ENCODE results near the gene NECAB2. TPM values are rescaled to one million over a fixed set of nuclear protein-coding genes. Genes with fewer than 3 reads are reported as not detected.

Gene NECAB2
- total RNA-seq, 4 donors from 2014 or later = not detected

DNA sequence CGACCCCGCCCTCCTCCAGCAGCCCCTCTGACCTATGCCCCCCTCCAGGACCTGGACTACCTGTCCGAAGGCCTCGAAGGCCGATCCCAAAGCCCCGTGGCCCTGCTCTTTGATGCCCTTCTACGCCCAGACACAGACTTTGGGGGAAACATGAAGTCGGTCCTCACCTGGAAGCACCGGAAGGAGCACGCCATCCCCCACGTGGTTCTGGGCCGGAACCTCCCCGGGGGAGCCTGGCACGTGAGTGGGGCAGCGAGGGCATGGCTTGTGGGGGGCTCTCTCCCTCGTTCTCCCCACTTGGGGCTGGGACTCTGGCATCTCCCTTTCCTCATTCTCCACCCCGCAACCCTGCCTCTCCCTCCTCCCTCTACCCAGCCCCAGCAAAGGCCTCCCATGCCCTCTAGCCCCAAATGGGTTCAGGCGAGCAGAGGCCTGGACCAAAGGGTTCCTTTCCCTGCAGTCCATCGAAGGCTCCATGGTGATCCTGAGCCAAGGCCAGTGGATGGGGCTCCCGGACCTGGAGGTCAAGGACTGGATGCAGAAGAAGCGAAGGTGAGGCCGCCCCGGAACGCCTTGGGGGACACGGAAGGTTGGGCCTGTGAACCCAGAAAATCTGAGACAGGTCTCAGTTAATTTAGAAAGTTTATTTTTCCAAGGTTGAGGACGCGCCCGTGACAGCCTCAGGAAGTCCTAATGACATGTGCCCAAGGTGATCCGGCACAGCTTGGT is 7.4 kb upstream of the NECAB2 start:
- 91% methylated on average over 23 of the region's 29 CpGs for WGBS
- Histone ChIP-seq H3K36me3 (peaks cover 68% of the 10 kb centered on the region), H3K27me3 (no peaks in the 10 kb centered on the region), H3K4me3 (no peak overlapping the region), H3K9me3 (no peaks in the 10 kb centered on the region), H3K27ac (no peak overlapping the region), H3K4me1 (no peaks in the 10 kb centered on the region)
- TF ChIP-seq, protein P1, sequence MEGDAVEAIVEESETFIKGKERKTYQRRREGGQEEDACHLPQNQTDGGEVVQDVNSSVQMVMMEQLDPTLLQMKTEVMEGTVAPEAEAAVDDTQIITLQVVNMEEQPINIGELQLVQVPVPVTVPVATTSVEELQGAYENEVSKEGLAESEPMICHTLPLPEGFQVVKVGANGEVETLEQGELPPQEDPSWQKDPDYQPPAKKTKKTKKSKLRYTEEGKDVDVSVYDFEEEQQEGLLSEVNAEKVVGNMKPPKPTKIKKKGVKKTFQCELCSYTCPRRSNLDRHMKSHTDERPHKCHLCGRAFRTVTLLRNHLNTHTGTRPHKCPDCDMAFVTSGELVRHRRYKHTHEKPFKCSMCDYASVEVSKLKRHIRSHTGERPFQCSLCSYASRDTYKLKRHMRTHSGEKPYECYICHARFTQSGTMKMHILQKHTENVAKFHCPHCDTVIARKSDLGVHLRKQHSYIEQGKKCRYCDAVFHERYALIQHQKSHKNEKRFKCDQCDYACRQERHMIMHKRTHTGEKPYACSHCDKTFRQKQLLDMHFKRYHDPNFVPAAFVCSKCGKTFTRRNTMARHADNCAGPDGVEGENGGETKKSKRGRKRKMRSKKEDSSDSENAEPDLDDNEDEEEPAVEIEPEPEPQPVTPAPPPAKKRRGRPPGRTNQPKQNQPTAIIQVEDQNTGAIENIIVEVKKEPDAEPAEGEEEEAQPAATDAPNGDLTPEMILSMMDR (IDR thresholded peaks at IDR 0.05) = no peak
- TF ChIP-seq POLR2A (IDR thresholded peaks at IDR 0.05) = no peak
- no peak for TF ChIP-seq EP300 (IDR thresholded peaks at IDR 0.05)
- no peak for TF ChIP-seq POLR2AphosphoS5 (IDR thresholded peaks at IDR 0.05)
- no peak for DNase-seq (ENCODE audit: low spot score in 2 of 2)

DNA sequence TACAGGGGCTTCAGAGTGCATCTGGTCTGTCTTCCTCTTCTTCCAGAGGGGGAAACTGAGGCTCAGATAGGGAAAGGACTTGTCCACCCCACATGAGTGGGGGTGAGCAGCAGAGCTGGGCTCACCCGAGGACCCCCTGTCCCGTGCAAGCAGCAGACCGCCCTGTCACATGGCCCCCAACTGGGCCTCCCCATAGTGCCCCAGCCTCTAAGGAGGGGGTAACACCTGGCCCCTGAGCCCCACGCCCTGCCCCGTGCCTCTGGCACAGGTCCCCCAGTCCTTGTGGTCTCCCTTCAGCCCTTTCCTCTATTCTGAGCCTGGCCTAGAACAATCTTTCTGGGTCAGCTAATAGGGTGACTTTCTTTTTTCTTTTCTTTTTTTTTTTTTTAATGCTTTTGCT is 6.5 kb upstream of the NECAB2 start:
- peaks cover 70% of the 10 kb centered on the region for H3K36me3 ChIP-seq
- no peak overlapping the region for H3K4me3 ChIP-seq
- H3K27me3 ChIP-seq = no peaks in the 10 kb centered on the region
- WGBS = 86% methylated on average over 4 of the region's 5 CpGs
- DNase-seq (ENCODE audit: low spot score in 2 of 2) = no peak
- no peaks in the 10 kb centered on the region for H3K9me3 ChIP-seq
- TF ChIP-seq EP300 (IDR thresholded peaks at IDR 0.05) = no peak
- TF ChIP-seq POLR2A (IDR thresholded peaks at IDR 0.05) = no peak
- no peak for TF ChIP-seq POLR2AphosphoS5 (IDR thresholded peaks at IDR 0.05)
- TF ChIP-seq, protein P1 (IDR thresholded peaks at IDR 0.05) = no peak
- no peak overlapping the region for H3K27ac ChIP-seq
- H3K4me1 ChIP-seq = no peaks in the 10 kb centered on the region

DNA sequence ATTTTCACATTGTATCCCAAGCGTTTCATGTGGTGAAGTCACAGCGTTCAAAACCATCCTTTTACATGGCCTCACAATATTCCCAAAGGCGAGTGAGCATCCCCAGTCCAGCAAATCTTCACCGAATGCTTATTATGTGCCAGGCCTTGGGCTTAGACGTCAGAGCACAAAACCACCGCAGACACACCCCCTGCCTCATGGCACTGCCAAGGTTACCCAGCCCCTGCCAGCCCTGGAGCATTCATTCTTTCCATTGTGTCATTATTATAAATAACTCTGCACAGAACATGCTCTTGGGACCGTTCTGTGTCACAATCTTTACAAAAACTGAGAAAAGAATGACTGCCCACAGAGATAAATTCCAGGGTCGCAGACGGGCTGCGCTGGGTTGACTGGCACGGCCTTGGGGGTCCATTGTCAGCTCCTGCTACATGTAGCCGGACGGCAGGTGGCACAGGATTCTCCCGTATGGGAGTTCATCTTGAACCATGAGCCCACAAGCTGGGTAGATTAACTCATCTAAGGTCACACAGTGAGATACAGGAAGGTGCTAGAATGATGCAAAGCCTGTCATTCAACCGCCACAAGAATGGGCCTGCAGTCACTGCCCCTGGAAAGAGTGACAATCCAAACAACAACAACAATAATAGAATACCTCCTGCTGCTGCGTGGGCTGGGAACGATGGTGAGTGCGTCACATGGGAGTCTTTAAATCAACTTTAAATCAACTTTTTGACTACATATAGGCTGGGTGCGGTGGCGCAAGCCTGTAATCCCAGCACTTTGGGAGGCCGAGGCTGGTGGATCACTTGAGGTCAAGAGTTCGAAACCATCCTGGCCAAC is 4.5 kb upstream of the NECAB2 start:
- peaks cover 67% of the 10 kb centered on the region for H3K36me3 ChIP-seq
- H3K9me3 ChIP-seq = no peaks in the 10 kb centered on the region
- WGBS = 83% methylated on average over 22 of the region's 22 CpGs
- H3K4me1 ChIP-seq = peaks cover 3% of the 10 kb centered on the region
- H3K4me3 ChIP-seq = no peak overlapping the region
- H3K27ac ChIP-seq = no peak overlapping the region
- H3K27me3 ChIP-seq = peaks cover 5% of the 10 kb centered on the region
- no peak for DNase-seq (ENCODE audit: low spot score in 2 of 2)
- no peak for TF ChIP-seq POLR2A (IDR thresholded peaks at IDR 0.05)
- no peak for TF ChIP-seq POLR2AphosphoS5 (IDR thresholded peaks at IDR 0.05)
- TF ChIP-seq, protein P1 (IDR thresholded peaks at IDR 0.05) = no peak
- no peak for TF ChIP-seq EP300 (IDR thresholded peaks at IDR 0.05)

DNA sequence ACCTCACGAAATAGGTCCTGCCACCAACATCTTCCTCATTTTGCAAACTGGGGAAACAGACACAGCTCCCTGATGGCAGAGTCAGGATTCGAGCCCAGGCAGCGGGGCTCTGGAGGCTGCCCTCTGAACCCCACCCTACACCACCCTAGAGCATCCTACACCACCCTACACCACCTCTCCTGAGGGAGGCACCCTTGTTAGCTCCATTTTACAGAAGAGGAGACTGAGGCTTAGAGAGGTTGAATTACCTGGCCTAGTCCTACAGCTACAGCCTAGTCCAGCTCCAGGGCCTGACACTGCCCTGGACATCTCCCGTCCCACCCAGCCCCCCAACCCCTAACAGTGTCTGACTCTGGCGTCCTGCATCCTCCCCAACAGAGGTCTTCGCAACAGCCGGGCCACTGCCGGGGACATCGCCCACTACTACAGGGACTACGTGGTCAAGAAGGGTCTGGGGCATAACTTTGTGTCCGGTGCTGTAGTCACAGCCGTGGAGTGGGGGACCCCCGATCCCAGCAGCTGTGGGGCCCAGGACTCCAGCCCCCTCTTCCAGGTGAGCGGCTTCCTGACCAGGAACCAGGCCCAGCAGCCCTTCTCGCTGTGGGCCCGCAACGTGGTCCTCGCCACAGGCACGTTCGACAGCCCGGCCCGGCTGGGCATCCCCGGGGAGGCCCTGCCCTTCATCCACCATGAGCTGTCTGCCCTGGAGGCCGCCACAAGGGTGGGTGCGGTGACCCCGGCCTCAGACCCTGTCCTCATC is 3.2 kb upstream of the NECAB2 start:
- WGBS = 91% methylated on average over 18 of the region's 26 CpGs
- Histone ChIP-seq H3K27ac (no peak overlapping the region), H3K4me1 (peaks cover 8% of the 10 kb centered on the region), H3K27me3 (peaks cover 19% of the 10 kb centered on the region), H3K9me3 (no peaks in the 10 kb centered on the region), H3K4me3 (no peak overlapping the region), H3K36me3 (peaks cover 54% of the 10 kb centered on the region)
- TF ChIP-seq, protein P1 (IDR thresholded peaks at IDR 0.05) = no peak
- TF ChIP-seq EP300 (IDR thresholded peaks at IDR 0.05) (no peak), POLR2AphosphoS5 (IDR thresholded peaks at IDR 0.05) (no peak), POLR2A (IDR thresholded peaks at IDR 0.05) (no peak)
- no peak for DNase-seq (ENCODE audit: low spot score in 2 of 2)

All from suprapubic skin (tissue), 4 donors.